HEK293 (cell line): ENCODE data around the gene DIP2B.

Source experiments
- CTCF ChIA-PET: fragments of 350-600 bp; formaldehyde crosslinking; extraction: SDS; loops from one replicate; lab custom pipeline; 2021; ENCODE audit warnings: antibody characterized with exemption; lab: Yijun Ruan, JAX
- POLR2A ChIA-PET: fragments of 300-600 bp; formaldehyde crosslinking; extraction: SDS; loops from one replicate; lab custom pipeline; 2020; ENCODE audit warnings: antibody characterized with exemption, inconsistent platforms; lab: Yijun Ruan, JAX
- H3K27ac ChIP-seq: fragments of 200-500 bp; sonication (Bioruptor generic); 2 replicates; pipeline ENCODE4 v1.5.1; 2014; ENCODE audit warnings: low read depth, low read length, control low read depth, inconsistent platforms; ENCODE audit errors: extremely low read depth
- H3K36me3 ChIP-seq, 2 experiments: fragments of 200-500 bp in 1 of 2; sonication (Bioruptor generic) in 1 of 2; 1 replicate in 1 of 2; 2 replicates in 1 of 2; pipeline ENCODE4 v1.5.1; 2014 to 2017; ENCODE audit warnings: inconsistent platforms in 2 of 2, low read length in 2 of 2; ENCODE audit not compliant: control insufficient read depth in 2 of 2, insufficient read depth in 1 of 2
- H3K4me1 ChIP-seq: fragments of 200-500 bp; sonication (Bioruptor generic); 2 replicates; pipeline ENCODE4 v1.5.1; 2014; ENCODE audit warnings: mild to moderate bottlenecking, low read length, inconsistent platforms; ENCODE audit not compliant: control insufficient read depth, insufficient read depth
- H3K4me3 ChIP-seq: 2 replicates; pipeline ENCODE4 v1.5.1; 2011; ENCODE audit warnings: low read depth, mild to moderate bottlenecking, control low read depth, low read length, moderate library complexity
- H3K9me3 ChIP-seq: fragments of 200-500 bp; sonication (Bioruptor generic); 2 replicates; pipeline ENCODE4 v1.5.1; 2014; ENCODE audit warnings: low read depth, low read length, inconsistent platforms; ENCODE audit not compliant: control insufficient read depth, insufficient read depth
- GLIS1 ChIP-seq: fragments of 450-650 bp; formaldehyde crosslinking; IDR thresholded peaks from 2 replicates; pipeline ENCODE4 v1.5.1; 2016; ENCODE audit warnings: missing biosample characterization, missing genetic modification characterization
- KLF9 ChIP-seq: fragments of 450-650 bp; formaldehyde crosslinking; IDR thresholded peaks from 2 replicates; pipeline ENCODE4 v1.5.1; 2016; ENCODE audit warnings: missing biosample characterization, missing genetic modification characterization, low read depth
- SP7 ChIP-seq: fragments of 450-650 bp; formaldehyde crosslinking; IDR thresholded peaks from 2 replicates; pipeline ENCODE4 v1.5.1; 2016; ENCODE audit warnings: missing biosample characterization, missing genetic modification characterization
- ZBTB1 ChIP-seq: fragments of 450-650 bp; formaldehyde crosslinking; IDR thresholded peaks from 2 replicates; pipeline ENCODE4 v1.5.1; 2016; ENCODE audit warnings: missing biosample characterization, missing genetic modification characterization
- ZNF10 ChIP-seq: fragments of 450-650 bp; formaldehyde crosslinking; IDR thresholded peaks from 2 replicates; pipeline ENCODE4 v1.5.1; 2017; ENCODE audit warnings: missing biosample characterization, missing genetic modification characterization
- ZNF133 ChIP-seq: fragments of 450-650 bp; formaldehyde crosslinking; IDR thresholded peaks from 2 replicates; pipeline ENCODE4 v1.5.1; 2016; ENCODE audit warnings: missing biosample characterization, missing genetic modification characterization
- ZNF146 ChIP-seq: fragments of 450-650 bp; formaldehyde crosslinking; IDR thresholded peaks from 2 replicates; pipeline ENCODE4 v1.5.1; 2016; ENCODE audit warnings: missing biosample characterization, missing genetic modification characterization
- ZNF157 ChIP-seq: fragments of 450-650 bp; formaldehyde crosslinking; IDR thresholded peaks from 2 replicates; pipeline ENCODE4 v1.5.1; 2016; ENCODE audit warnings: missing biosample characterization, missing genetic modification characterization
- ZNF211 ChIP-seq: fragments of 450-650 bp; formaldehyde crosslinking; IDR thresholded peaks from 2 replicates; pipeline ENCODE4 v1.5.1; 2016; ENCODE audit warnings: low read depth, missing biosample characterization, missing genetic modification characterization
- ZNF24 ChIP-seq: fragments of 450-650 bp; formaldehyde crosslinking; IDR thresholded peaks from 2 replicates; pipeline ENCODE4 v1.5.1; 2016; ENCODE audit warnings: missing biosample characterization, missing genetic modification characterization
- ZNF266 ChIP-seq: fragments of 450-650 bp; formaldehyde crosslinking; IDR thresholded peaks from 2 replicates; pipeline ENCODE4 v1.5.1; 2016; ENCODE audit warnings: missing biosample characterization, missing genetic modification characterization, low read depth
- ZNF302 ChIP-seq: fragments of 450-650 bp; formaldehyde crosslinking; IDR thresholded peaks from 2 replicates; pipeline ENCODE4 v1.5.1; 2016; ENCODE audit warnings: missing biosample characterization, missing genetic modification characterization, low read depth
- ZNF324 ChIP-seq: fragments of 450-650 bp; formaldehyde crosslinking; IDR thresholded peaks from 2 replicates; pipeline ENCODE4 v1.5.1; 2016; ENCODE audit warnings: missing biosample characterization, missing genetic modification characterization
- ZNF394 ChIP-seq: fragments of 450-650 bp; formaldehyde crosslinking; IDR thresholded peaks from 2 replicates; pipeline ENCODE4 v1.5.1; 2016; ENCODE audit warnings: missing biosample characterization, missing genetic modification characterization, mild to moderate bottlenecking, moderate library complexity, borderline replicate concordance
- ZNF423 ChIP-seq: fragments of 450-650 bp; formaldehyde crosslinking; IDR thresholded peaks from 2 replicates; pipeline ENCODE4 v1.5.1; 2016; ENCODE audit warnings: missing biosample characterization, missing genetic modification characterization
- ZNF473 ChIP-seq: fragments of 450-650 bp; formaldehyde crosslinking; IDR thresholded peaks from 2 replicates; pipeline ENCODE4 v1.5.1; 2017; ENCODE audit warnings: missing biosample characterization, missing genetic modification characterization
- ZNF530 ChIP-seq: fragments of 450-650 bp; formaldehyde crosslinking; IDR thresholded peaks from 2 replicates; pipeline ENCODE4 v1.5.1; 2016; ENCODE audit warnings: low read depth, missing biosample characterization, missing genetic modification characterization
- ZNF548 ChIP-seq: fragments of 450-650 bp; formaldehyde crosslinking; IDR thresholded peaks from 2 replicates; pipeline ENCODE4 v1.5.1; 2016; ENCODE audit warnings: missing biosample characterization, missing genetic modification characterization
- ZNF571 ChIP-seq: fragments of 450-650 bp; formaldehyde crosslinking; IDR thresholded peaks from 2 replicates; pipeline ENCODE4 v1.5.0; 2017; ENCODE audit warnings: missing biosample characterization, missing genetic modification characterization
- ZNF621 ChIP-seq: fragments of 450-650 bp; formaldehyde crosslinking; IDR thresholded peaks from 2 replicates; pipeline ENCODE4 v1.5.1; 2017; ENCODE audit warnings: missing biosample characterization, missing genetic modification characterization
- TF ChIP-seq, protein P1 (sequence below): fragments of 450-650 bp; formaldehyde crosslinking; IDR thresholded peaks from 2 replicates; pipeline ENCODE4 v1.5.1; 2016; ENCODE audit warnings: missing biosample characterization, missing genetic modification characterization, borderline replicate concordance
- TF ChIP-seq, protein P2 (sequence below): fragments of 450-650 bp; IDR thresholded peaks from 2 replicates; pipeline ENCODE4 v1.5.1; 2018; ENCODE audit warnings: missing biosample characterization, missing genetic modification characterization

DIP2B gene

DNA sequence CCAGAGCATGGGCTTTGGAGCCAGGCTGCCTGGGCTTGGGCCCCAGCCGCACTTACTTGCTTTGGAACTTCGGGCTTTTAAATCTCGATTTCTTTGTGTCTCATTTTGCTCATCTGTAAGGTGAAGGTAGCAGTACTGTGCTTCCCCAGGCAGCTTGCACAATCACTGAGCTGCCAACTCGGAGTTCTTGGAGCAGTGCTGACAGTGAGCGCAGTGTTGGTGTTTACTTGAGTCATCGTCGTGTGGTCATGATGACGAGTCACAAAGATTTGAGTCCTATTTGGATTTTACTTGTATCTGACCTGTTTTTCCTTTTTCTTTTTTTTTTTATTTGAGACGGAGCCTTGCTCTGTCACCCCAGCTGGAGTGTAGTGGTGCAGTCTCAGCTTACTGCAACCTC is 227.8 kb downstream of the DIP2B start:
- ChIA-PET CTCF (interaction anchor here (0.7 kb wide), 1 partner anchor 109 kb away, joined by 3 read pairs; no protein-coding TSS in a partner anchor), POLR2A (no interaction called here)
- Histone ChIP-seq H3K27ac (no peak overlapping the region), H3K9me3 (no peaks in the 10 kb centered on the region), H3K36me3 (peaks cover 9 to 61% of the 10 kb centered on the region in 2 experiments), H3K4me3 (no peak overlapping the region), H3K4me1 (no peaks in the 10 kb centered on the region)
- TF ChIP-seq SP7 (no peak), ZNF621 (tag by site-specific recombination) (no peak), ZNF548 (tag by site-specific recombination) (no peak), ZNF302 (tag by site-specific recombination) (no peak), ZNF157 (no peak), ZNF473 (tag by site-specific recombination) (no peak), ZNF266 (tag by site-specific recombination) (no peak)
- TF ChIP-seq, protein P1, sequence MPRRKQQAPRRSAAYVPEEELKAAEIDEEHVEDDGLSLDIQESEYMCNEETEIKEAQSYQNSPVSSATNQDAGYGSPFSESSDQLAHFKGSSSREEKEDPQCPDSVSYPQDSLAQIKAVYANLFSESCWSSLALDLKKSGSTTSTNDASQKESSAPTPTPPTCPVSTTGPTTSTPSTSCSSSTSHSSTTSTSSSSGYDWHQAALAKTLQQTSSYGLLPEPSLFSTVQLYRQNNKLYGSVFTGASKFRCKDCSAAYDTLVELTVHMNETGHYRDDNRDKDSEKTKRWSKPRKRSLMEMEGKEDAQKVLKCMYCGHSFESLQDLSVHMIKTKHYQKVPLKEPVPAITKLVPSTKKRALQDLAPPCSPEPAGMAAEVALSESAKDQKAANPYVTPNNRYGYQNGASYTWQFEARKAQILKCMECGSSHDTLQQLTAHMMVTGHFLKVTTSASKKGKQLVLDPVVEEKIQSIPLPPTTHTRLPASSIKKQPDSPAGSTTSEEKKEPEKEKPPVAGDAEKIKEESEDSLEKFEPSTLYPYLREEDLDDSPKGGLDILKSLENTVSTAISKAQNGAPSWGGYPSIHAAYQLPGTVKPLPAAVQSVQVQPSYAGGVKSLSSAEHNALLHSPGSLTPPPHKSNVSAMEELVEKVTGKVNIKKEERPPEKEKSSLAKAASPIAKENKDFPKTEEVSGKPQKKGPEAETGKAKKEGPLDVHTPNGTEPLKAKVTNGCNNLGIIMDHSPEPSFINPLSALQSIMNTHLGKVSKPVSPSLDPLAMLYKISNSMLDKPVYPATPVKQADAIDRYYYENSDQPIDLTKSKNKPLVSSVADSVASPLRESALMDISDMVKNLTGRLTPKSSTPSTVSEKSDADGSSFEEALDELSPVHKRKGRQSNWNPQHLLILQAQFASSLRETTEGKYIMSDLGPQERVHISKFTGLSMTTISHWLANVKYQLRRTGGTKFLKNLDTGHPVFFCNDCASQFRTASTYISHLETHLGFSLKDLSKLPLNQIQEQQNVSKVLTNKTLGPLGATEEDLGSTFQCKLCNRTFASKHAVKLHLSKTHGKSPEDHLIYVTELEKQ (tag by site-specific recombination): no peak

DNA sequence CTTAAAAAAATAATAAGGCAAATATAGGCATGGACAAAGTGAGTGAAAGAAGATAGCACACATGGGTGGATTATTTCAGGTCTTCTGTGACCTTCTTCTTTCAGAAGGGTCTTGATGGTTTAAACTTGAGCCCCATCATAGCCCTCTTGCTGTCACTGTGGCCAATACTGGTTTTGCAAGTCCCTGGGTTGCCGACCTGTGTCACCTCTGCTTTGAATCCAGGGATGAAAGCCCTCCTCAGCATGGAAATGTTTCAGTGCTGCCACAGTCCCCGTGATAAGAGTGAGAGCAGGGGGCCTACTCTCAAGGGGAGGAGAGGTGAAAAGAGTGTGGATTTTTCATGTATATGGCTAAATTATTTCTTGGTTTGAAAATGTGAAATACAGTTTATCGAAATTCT is 228.9 kb downstream of the DIP2B start:
- Histone ChIP-seq H3K4me1 (no peaks in the 10 kb centered on the region), H3K36me3 (peaks cover 14 to 50% of the 10 kb centered on the region in 2 experiments), H3K4me3 (no peak overlapping the region), H3K27ac (no peak overlapping the region), H3K9me3 (no peaks in the 10 kb centered on the region)
- ChIA-PET CTCF (interaction anchor here (0.6 to 1.9 kb wide), 5 partner anchors 11 to 229 kb away, joined by 3 to 12 read pairs (median 4); partner anchors contain the start of gene DIP2B), POLR2A (no interaction called here)
- TF ChIP-seq ZNF530 (tag by site-specific recombination) (no peak), ZNF146 (tag by site-specific recombination) (no peak), ZNF24 (tag by site-specific recombination) (no peak), ZNF211 (tag by site-specific recombination) (no peak), ZBTB1 (tag by site-specific recombination) (no peak), ZNF133 (no peak), ZNF10 (tag by site-specific recombination) (no peak), ZNF423 (tag by site-specific recombination) (no peak), GLIS1 (tag by site-specific recombination) (no peak), ZNF394 (tag by site-specific recombination) (no peak), ZNF571 (tag by site-specific recombination) (no peak), KLF9 (no peak), ZNF324 (no peak)
- TF ChIP-seq, protein P2, sequence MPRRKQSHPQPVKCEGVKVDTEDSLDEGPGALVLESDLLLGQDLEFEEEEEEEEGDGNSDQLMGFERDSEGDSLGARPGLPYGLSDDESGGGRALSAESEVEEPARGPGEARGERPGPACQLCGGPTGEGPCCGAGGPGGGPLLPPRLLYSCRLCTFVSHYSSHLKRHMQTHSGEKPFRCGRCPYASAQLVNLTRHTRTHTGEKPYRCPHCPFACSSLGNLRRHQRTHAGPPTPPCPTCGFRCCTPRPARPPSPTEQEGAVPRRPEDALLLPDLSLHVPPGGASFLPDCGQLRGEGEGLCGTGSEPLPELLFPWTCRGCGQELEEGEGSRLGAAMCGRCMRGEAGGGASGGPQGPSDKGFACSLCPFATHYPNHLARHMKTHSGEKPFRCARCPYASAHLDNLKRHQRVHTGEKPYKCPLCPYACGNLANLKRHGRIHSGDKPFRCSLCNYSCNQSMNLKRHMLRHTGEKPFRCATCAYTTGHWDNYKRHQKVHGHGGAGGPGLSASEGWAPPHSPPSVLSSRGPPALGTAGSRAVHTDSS (tag by site-specific recombination): no peak
